GM04504 (cell line): ENCODE measurements around the gene PCED1B.
"Not testable (repeated sequence)": the region's sequence is repeated elsewhere in the genome, so short reads cannot be mapped to it uniquely, and the experiment has no call there.

ENCODE experiments used
- DNase-seq: peaks from one replicate; pipeline ENCODE4 v3.0.0-alpha.2; 2012; ENCODE audit warnings: low read depth

Gene PCED1B

DNA sequence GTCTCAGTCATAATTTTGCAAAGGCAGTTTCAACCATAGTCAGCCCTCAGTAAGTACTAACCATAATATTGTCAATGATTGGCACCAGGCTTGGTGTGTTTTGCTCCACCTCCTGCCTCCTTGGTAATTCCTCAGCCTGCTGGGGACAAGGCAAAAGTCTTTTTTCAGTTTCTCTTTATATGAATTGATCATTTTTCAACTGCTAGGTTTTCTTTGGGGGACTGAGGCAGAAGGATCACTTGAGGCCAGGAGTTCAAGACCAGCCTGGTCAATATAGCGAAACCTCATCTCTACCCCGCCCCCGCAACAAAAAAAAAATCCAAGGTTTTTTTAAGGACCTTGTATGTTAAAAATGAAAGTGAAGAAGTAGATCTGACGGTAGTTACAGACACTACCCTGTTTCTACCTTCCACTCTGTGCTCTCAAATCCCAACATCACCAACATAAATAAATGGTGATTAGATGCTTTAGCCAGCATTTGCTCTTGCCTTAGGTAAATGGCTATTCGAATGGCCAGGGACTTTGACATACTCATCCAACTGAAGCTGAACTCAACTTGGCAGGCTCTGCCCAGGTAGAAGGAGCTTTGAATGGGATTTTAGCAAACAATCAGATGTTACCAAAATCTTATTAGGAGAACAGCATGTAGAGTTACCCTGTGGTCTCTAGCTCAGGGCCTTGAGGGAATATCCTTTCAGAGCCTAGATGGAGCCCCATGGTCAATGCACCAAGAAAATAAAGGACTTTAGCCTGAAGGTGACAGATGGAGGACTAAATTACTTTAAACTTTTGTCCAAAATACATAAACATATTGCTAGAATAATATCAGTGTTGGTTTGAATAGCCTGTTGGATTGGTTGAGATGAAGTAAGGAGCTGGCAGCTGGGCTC, 127.3 kb downstream of the PCED1B start:
- DNase-seq = no peak

DNA sequence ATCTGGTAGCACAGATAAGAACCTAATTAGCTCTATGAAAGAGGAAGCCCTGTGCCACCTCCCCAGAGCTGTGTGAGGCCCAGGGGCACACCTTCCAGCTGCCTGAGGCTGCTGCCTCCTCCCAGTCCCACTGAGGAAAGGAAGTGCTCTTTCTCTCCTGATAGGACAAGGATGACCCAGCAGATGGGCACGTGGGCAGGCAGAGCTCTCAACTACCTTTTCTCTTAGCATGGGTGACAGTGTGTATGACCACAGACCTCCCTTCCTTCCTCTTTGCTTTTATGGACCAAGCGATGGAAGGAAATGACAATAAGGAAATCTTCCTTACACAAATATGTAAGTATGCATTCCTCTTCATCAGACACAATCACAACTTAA, 127.9 kb downstream of the PCED1B start:
- no peak for DNase-seq

DNA sequence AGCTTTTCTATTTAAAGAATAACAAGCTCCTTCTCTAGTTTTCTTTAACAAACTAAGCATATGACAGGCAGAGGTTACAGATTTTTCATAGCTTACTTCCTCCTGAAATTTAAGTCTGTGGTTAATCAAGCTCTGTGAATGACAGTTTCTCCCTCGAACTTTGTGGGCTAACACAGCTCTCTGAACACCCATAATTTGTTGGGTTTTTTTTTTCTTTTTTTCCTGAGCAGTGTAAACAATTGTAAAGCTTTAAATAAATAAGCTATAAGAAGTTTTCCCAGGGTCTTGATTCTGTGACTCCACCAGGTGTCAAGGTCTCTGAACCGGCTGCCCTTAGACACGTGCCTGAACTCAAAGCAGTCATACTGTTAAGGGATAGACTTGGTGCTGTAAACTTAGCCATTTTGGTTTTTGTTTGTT, 128.4 kb downstream of the PCED1B start:
- no peak for DNase-seq

DNA sequence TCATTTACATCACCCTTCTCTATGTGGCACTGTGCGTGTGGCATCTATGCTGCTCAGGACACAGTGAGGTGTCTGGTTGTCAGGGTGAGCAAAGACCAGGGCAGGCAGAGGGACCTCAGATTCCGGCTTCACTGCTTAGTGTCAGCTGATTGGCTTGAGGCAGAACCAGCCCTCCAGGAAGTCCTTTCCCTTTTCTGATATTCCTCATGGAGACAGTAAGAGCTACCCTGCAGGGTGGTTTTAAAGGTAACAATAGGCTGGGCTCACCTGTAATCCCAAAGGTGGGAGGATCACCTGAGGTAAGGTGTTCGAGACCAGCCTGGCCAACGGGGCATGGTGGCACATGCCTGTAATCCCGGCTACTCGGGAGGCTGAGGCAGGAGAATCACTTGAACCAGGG, 129.6 kb downstream of the PCED1B start:
- DNase-seq = no peak

DNA sequence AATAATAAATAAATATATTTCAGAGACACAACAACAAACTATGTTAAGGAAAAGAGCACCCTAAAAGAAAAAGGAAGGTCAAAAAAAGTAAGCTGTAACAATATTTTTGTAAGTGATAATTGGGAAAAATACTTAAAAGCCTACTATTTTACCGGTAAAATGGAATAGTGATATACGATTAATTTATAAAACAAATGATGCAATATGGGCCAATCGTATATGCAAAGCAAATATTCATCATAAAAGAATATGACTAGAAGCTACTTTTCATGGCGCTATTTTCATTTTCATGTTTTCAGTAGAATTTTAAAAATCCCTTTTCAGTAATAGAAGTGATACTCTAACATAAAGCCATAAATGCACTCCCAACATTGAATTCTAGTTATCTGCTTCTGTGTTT, 131.4 kb downstream of the PCED1B start:
- DNase-seq = no peak

DNA sequence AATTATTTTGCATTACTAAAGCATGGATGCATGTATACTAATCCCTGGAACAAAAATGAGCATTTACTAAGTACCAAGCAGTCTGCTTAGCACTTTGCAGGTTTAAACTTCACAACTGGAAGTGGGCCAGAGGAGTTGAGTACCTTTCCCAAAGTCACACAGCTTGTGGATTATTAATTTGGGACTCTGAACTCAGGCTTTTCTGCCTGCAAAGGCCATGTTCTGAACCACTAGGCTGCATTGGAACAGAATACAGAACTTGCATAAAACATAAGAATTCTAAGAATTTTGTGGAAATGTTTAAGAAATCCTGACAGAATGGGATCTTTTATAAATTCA, 133.2 kb downstream of the PCED1B start:
- no peak for DNase-seq

DNA sequence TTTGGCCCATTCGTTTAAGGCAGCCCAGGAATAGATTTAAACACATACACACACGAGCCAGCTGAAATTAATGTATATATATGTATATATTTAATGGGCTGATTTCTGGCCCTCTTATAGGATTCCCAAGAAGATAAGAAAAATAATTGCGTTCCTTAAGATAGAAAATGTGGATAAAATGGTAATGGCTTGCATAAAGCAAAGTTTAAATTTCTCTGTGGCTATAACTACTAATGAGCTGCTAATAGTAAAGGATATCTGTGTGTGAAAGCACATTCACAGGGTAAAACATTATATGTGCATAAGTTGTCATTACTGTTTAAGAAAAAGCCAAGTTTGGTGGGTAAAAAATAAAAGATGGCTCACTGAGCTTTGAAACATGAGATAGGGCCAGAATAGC, 134.0 kb downstream of the PCED1B start:
- no peak for DNase-seq

DNA sequence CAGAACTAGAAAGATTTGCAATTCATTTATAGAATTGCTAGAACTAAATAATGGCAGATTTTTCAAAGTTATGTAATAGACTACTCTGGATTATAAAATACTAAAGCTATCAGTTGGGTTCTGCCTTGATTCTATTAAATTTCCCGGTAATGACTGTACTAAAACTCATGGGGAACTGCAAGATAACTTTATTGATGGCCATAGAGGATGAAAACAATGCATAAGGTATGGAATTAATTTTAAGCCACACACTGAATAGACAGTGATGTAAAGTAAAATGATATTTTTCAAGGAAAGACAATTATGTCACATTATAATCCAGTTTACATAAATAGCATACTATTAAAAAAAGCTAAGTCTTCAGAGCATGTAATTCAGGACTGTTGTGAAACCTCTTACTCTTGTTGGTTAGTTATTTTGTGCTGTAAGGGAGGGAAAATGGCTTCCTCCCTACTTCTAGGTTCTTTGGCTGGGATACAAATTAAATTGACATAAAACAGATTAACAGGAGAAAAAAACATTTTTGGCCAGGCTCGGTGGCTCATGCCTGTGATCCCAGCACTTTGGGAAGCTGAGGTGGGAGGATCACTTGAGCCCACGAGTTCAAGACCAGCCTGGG, 134.7 kb downstream of the PCED1B start:
- DNase-seq = no peak

DNA sequence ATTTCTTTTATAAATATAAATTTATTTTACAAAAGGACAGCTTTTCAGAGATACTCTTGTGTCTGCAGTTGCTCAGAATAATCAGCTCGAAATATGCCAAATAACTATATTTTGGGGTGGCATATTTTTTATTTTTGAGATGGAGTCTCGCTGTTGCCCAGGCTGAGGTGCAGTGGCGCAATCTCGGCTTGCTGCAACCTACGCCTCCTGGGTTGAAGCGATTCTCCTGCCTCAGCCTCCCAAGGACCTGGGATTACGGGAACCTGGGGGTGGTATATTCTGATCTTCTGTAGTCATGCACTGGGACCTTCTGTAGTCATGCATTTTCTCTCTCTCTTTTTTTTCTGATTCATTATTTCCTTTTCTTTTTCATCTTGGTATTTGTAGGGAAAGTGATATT, 135.3 kb downstream of the PCED1B start:
- DNase-seq = no peak

DNA sequence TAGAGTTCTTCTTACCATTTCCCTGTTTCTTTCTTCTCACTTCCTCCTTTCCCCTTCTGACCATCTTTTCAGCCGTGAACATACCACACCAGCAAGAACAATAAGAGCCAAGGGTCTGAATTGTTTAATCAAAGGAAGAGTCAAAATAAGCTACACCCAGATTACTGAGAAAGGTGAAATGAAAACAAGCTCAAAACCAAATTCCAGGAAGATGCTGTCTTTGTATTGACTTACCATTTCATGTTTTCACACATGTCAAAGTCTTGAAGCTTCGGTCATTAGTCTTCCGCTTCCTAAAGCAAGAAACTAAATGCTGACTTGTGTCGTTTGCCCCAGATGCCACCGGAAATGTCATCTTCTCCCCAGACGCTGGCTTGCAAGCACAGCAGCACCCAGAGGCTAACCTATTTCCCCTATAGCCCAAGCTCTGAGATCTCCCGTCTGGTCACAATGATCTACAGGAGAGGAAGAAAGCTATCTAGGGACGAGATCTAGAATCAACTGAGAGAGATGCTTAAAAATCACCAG, 136.8 kb downstream of the PCED1B start:
- DNase-seq = no peak

DNA sequence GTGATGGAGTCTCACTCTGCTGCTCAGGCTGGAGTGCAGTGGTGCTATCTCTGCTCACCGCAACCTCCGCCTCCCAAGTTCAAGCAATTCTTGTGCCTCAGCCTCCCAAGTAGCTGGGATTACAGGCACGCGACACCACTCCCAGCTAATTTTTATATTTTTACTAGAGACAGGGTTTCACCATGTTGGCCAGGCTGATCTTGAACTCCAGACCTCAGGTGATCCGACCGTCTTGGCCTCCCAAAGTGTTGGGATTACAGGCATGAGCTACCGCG, 138.1 kb downstream of the PCED1B start:
- DNase-seq = not testable (repeated sequence)

DNA sequence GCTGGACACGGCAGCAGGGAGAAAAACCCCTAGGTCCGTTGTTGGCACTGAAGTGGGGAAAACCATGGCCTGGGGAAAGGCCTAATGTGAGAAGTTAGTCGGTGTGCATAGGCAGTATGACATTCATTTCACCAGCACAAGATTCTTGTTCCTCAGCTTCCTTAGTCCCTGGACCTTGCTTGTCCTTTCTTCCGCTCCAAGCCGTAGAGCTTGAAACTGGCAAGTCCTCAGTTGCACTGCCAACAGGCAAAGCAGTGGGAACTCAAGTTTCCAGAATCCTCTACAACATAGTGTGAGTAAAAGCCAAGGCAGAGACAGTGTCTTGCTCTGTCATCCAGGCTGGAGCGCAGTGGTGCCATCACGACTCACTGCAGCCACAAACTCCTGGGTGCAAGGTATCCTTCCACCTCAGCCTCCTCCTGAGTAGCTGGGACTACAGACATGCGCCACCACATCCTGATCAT, 138.8 kb downstream of the PCED1B start:
- DNase-seq = no peak

DNA sequence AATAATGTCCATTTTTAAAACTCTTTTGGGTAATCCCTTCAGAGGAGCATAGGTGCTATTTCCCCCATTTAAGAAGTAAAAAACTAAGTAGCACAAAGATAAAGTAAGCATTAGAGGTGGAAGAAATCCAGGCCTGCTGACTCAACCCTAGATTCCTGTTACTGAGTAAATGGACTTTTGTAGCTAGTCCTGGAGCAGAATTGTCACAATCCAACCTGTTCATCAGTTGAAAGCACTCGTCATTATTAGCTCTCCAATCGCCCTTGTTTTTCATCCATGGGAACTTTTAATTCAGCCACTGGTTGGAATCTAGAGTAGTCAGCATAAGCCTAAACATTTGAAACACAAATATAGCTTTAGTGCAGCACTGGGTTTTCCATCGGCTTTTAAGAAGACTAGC, 139.8 kb downstream of the PCED1B start:
- no peak for DNase-seq

DNA sequence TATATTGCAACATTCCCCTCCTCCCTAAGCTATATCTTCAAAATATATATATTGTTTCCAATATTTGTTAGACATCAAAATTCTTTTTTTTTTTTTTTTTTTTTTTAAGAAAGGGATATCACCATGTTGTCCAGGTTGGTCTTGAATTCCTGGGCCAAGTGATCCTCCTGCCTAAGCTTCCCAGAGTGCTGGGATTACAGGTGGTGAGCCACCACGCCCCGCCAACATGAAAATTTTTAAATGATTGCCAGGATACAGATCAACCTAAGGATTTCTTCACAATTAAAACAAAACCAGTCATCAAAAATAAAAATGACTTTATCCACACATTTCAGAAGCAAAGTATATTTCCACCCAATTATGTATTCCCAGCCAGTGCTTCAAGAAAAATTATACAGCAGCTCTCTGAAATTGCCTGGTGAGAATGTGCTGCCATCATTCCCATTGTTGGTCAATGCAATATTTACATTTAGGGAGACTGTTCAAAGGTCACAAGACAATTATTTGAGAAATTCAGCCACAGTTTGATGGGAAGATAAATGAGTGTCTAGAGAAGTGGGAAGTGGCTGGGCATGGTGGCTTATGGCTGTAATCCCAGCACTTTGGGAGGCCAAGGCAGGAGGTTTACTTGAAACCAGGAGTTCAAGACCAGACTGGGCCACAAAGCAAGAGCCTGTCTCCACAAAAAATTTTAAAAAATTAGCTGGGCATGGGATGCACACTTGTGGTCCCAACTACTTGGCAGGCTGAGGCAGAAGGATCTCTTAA, 142.0 kb downstream of the PCED1B start:
- no peak for DNase-seq

DNA sequence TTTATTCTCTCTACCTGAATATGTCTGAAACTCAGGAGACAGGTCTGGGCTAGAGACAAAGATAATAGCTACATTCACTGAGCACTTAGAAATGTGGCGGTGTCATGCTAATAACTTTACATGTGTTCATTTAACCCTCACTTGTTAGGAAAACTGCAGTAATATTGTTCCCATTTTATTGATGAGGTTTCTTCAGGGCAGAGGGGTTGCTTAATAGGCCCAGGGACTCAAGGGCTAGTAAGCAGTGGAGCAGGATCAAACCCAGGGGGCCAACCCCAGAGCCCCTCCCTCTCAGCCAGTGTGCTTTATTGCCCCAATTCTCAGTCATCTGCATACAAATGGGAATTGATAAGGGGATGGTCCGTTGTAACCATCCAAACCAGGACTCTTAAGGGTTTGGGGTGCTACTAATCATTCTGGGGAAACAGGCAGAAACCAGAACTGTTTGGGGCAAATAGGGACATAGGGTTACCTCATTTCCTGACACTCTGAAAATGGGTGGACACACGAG, 143.2 kb downstream of the PCED1B start:
- no peak for DNase-seq

DNA sequence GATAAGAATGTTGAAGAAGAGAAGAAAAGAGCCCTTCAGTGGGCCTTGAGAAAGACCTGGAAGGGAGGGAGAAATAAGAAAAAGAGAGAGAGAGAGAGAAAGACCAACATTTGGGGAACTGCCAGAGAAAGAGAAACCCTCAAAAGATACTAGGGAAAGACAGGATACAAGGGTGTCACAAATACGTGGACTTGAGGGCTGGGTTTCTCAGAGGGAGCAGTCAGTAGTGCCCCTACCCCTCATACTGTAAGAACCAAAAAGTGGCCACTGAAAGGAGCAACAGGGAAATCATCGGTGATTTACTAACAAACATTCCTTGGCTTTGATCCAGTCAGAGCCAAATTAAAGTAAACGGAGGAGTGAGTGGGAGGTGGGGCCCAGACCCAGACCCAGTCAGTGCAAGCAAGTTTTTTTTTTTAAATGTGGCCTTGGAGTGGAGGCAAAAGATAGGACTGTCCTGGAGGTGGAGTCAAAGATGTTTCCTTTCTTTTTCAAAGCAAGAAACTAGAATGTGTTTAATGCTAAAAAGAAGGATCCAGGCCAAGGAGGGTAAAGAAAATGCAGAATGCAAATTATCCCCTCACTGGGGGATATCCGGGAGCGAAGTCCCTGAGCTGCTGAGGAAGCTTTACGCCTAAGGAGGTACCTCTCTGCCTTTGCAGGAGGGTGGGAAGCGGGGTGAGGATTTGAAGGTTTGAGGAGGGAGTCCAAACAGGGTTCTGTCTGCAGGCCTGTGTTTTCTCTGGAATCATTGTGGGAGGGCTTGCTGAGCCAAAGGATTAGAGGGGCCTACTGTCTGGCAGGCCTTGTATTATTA, 143.8 kb downstream of the PCED1B start:
- no peak for DNase-seq

DNA sequence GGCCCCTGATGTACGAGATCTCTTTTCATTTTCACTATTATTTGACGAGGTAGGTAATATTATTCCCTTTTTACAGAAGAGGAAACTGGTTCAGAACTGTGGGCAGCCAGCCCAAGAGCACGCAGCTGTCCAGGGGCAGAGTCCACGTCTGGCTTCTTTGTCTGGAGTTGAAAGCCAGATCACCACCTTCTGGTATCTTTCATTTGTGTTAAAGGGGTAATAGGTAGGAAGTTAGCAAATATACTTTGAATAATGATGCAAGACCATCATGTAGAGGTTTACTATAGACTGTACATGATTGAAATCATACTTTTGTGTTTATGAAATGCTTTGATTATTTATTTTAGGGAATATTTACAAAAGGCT, 144.4 kb downstream of the PCED1B start:
- no peak for DNase-seq

DNA sequence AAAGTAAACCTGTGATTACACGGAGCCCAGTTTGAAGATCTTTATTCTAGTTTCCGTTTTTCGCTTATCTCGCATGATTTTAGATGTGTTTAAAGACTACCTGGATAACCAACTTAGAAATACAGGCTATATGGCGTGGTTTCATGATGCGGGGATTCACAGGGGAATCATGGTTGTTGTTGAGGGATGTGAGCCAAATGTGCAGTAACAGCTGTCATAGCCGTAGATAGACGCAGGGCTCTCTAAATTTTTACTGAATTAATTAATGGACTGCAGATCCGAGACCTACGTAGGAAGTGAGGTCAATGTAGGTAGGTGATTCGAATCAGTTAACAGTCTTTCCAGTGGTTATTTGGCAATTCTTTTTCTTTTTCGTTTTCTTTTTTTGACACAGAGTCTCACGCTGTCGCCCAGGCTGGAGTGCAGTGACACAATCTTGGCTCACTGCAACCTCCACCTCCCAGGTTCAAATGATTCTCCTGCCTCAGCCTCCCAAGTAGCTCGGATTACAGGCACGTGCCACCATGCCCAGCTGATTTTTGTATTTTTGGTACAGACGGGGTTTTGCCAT, 145.2 kb downstream of the PCED1B start:
- DNase-seq = no peak

DNA sequence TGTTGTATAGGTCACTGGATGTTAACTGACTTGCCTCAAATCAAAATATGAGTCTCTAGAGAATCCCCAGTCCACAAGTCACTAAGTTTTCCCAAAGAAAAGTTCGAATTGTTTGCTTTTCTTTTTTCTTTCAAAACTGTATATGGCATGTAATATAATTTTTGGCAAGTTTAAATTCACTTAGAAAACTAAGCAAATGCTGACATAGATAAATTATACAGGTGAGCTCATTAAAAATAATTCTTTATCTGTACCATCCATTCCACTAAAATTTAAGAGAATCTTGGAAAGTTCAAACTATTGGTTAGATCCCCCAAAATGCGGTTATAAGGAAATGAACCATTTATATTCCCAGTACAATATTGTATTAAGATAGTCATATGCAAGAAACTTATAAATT, 145.9 kb downstream of the PCED1B start:
- DNase-seq = no peak

DNA sequence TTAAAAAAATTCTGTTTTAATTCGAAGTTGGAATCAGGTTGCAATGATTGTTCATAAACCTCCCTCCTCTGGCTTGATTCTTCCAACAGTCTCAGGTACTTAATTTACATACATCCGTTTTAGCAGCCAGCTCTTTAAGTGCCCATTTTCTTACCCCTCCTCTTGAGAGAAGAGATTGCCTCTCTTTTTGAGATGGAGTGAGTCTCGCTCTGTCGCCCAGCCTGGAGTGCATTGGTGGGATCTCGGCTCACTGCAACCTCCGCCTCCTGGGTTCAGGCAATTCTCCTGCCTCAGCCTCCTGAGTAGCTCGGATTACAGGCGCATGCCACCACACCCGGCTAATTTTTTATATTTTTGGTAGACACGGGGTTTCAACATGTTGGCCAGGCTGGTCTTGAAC, 146.8 kb downstream of the PCED1B start:
- no peak for DNase-seq

DNA sequence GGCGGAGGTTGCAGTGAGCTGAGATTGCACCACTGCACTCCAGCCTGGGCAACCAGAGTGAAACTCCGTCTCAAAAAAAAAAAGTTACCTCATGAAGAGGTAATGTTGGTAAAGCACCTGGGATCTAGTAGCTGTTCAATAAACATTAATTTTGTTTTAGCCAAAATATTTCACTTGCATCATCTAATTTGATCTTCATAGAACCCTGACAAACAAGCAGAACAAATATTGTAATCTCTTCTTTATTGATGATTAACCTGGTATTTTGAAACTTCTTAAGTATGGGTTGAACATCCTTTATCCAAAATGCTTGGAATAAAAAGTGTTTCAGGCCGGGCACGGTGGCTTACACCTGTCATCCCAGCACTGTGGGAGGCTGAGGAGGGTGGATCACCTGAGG, 149.4 kb downstream of the PCED1B start:
- DNase-seq = no peak

DNA sequence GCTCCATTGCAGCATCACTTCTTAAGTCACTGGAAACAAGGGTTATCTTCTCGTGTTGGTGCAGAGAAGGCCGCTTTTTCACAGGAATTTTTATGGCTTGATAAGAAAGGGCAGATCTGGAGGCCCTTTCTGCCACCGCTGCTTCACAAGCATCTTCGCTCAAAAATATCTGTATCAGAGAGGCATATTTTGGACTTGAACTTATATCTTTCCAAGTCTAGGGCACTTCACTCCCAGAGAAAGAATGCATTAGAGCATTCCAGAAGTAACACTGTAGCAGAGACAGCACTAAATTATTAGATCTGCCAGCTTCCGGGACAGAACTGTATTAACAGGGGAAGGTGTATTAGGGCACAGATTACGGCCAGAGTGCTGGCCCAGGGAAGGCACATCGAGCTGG, 152.0 kb downstream of the PCED1B start:
- DNase-seq = no peak
